GM19193 (cell line): ENCODE measurements around the gene MRPL54.

ENCODE experiments used
- POLR2A ChIP-seq: IDR thresholded peaks from 4 replicates; pipeline ENCODE4 v1.6.1; 2011; ENCODE audit not compliant: insufficient read depth, insufficient read length; ENCODE audit errors: extremely low read depth

The MRPL54 gene

GRCh38 chr19:3753631-3754410 lies 8.7 kb upstream of the MRPL54 start:
- TF ChIP-seq POLR2A, result no peak

GRCh38 chr19:3759482-3760254 lies 2.8 kb upstream of the MRPL54 start:
- no peak for TF ChIP-seq POLR2A

GRCh38 chr19:3760871-3761361 lies 1.6 kb upstream of the MRPL54 start:
- TF ChIP-seq POLR2A, result no peak

- TF ChIP-seq POLR2A, result peak; percentile 94
These were observed 926 bp upstream of the MRPL54 start, which contains the start of gene APBA3 for GRCh38 chr19:3761382-3762129. Gene APBA3, minus strand, starts transcription at chr19:3761692. Its CDS starts 1,428 bp downstream, at chr19:3760264.

GRCh38 chr19:3762130-3762473 lies 380 bp upstream of the MRPL54 start:
- TF ChIP-seq POLR2A, result no peak

GRCh38 chr19:3765121-3765520 lies 2.6 kb downstream of the MRPL54 start:
- TF ChIP-seq POLR2A, result no peak

- no peak for TF ChIP-seq POLR2A
These were observed 4.0 kb downstream of the MRPL54 start for GRCh38 chr19:3766520-3766919.

GRCh38 chr19:3767050-3767449 lies 4.6 kb downstream of the MRPL54 start:
- no peak for TF ChIP-seq POLR2A

GRCh38 chr19:3768015-3768747 lies 5.7 kb downstream of the MRPL54 start:
- no peak for TF ChIP-seq POLR2A

GRCh38 chr19:3768748-3769099 lies 6.2 kb downstream of the MRPL54 start:
- TF ChIP-seq POLR2A, result no peak

- no peak for TF ChIP-seq POLR2A
These were observed 7.0 kb downstream of the MRPL54 start for GRCh38 chr19:3769494-3769893.

- TF ChIP-seq POLR2A, result no peak
These were observed 7.9 kb downstream of the MRPL54 start for GRCh38 chr19:3770136-3770999.

- TF ChIP-seq POLR2A, result no peak
These were observed 8.8 kb downstream of the MRPL54 start for GRCh38 chr19:3771000-3771905.

- no peak for TF ChIP-seq POLR2A
These were observed 9.5 kb downstream of the MRPL54 start, which contains the start of gene RAX2 for GRCh38 chr19:3771906-3772455. Gene RAX2, minus strand, starts transcription at chr19:3772228. Its CDS starts 486 bp downstream, at chr19:3771742.
